ENCODE results near the gene MRPS31. TPM values are rescaled to one million over a fixed set of nuclear protein-coding genes. Genes with fewer than 3 reads are reported as not detected.

Gene MRPS31
- total RNA-seq, 4 donors from 2014 or later: 13.8 to 25.3 (median 15.8) TPM

DNA sequence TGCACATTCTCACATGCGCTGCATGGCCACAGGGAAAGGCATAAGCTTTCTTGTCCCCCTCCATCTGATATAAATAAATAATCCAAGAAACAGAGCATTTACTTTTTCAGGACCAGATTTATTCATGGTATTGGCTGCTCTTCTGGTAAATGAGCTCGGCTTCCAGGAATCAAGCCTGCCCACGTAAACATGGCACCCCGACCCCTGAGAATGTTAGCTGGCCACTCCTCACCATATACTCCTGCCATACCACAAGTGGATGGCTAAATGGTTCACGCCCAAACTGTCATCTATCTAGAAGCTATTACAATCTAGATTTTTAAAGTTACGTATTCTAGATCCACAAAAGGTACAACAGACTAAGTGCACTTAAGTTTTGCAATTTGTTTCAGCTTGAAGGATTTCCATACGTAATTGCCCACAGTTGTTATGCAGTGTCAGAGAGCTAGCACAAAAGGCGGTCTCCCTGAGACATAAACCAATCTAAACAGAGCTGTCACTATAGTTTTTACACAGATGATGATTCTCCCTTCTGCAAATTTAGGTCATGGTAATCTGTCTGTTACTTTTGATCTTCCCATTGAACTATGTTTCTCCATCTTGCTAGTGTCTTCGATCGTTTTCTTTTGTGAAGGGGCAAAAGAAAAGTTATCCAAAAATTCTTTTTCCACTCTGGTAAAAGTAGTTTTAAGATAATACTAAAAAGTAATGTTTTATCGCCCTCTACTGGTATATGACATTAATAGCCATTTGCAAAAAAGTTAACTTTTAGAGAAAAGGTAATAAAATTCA lies 88.3 kb downstream of the MRPS31 start:
- Histone ChIP-seq H3K27me3 (no peaks in the 10 kb centered on the region), H3K4me3 (no peak overlapping the region), H3K27ac (no peak overlapping the region), H3K9me3 (no peaks in the 10 kb centered on the region), H3K4me1 (peaks cover 0 to 22% (median 7%) of the 10 kb centered on the region in 3 donors), H3K36me3 (no peaks in the 10 kb centered on the region)
- TF ChIP-seq, protein P1, sequence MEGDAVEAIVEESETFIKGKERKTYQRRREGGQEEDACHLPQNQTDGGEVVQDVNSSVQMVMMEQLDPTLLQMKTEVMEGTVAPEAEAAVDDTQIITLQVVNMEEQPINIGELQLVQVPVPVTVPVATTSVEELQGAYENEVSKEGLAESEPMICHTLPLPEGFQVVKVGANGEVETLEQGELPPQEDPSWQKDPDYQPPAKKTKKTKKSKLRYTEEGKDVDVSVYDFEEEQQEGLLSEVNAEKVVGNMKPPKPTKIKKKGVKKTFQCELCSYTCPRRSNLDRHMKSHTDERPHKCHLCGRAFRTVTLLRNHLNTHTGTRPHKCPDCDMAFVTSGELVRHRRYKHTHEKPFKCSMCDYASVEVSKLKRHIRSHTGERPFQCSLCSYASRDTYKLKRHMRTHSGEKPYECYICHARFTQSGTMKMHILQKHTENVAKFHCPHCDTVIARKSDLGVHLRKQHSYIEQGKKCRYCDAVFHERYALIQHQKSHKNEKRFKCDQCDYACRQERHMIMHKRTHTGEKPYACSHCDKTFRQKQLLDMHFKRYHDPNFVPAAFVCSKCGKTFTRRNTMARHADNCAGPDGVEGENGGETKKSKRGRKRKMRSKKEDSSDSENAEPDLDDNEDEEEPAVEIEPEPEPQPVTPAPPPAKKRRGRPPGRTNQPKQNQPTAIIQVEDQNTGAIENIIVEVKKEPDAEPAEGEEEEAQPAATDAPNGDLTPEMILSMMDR (IDR thresholded peaks at IDR 0.05): peak; percentile 61 to 71 (median 62)
- TF ChIP-seq EP300 (IDR thresholded peaks at IDR 0.05): no peak
- ATAC-seq: no peak
- WGBS, 2 donors (ENCODE audit: low coverage in 1 of 2): 47 to 48% methylated on average over 7 to 11 of the region's 11 CpGs

DNA sequence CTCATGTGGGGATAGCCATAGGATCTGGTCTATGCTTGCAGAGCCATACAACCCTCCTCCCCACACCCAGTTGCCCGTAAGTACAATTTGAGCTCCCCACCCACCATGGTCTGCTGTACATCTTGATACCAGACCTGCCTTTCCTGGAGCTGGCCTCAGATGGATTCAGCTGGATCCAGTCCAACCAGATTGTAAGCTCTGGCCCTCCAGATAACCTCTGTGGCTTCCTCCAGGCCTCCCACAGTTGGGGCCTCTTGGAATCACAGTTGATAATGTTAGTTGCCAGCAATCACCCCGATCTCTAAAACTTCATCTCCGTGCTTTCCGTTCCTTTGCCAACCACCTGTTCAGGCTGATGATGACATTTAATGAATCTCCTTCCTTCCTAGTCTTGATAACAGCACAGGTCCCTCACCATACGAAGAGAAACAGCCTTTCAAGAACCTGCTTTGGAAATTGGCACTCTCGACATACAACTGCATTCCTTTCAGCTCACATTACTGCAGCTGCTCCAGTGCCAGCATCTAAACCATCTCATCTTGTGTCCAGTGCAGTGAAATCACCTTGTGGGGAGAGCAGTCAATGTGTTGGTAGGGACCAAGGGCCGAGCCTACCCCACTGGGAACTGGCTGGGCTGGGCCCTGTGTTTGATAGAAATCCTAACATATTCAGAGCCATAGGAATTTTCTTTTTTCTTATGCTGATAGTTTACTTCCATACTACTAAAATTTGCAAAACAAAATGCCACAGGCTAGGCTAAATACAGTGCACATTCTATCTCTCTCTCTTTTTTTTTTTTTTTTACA lies 89.4 kb downstream of the MRPS31 start:
- Histone ChIP-seq H3K9me3 (no peaks in the 10 kb centered on the region), H3K4me3 (no peak overlapping the region), H3K27ac (peak overlapping the region in 2 of 4 donors; percentile 29 to 36), H3K4me1 (peaks cover 0 to 22% (median 7%) of the 10 kb centered on the region in 3 donors), H3K36me3 (no peaks in the 10 kb centered on the region), H3K27me3 (no peaks in the 10 kb centered on the region)
- TF ChIP-seq EP300 (IDR thresholded peaks at IDR 0.05) (no peak), POLR2A (IDR thresholded peaks at IDR 0.05) (no peak), POLR2AphosphoS5 (IDR thresholded peaks at IDR 0.05) (no peak)
- TF ChIP-seq, protein P1 (IDR thresholded peaks at IDR 0.05): no peak
- 56 to 57% methylated on average over 6 of the region's 7 CpGs for WGBS, 2 donors (ENCODE audit: low coverage in 1 of 2)
- ATAC-seq: peak; percentile 52

- WGBS, 2 donors (ENCODE audit: low coverage in 1 of 2): 80 to 93% methylated on average over 6 of the region's 7 CpGs
- Histone ChIP-seq H3K27ac (peak overlapping the region in 1 of 4 donors; percentile 29), H3K4me3 (no peak overlapping the region), H3K36me3 (no peaks in the 10 kb centered on the region), H3K27me3 (no peaks in the 10 kb centered on the region), H3K4me1 (peaks cover 0 to 22% (median 7%) of the 10 kb centered on the region in 3 donors), H3K9me3 (no peaks in the 10 kb centered on the region)
- ATAC-seq: no peak
- TF ChIP-seq EP300 (IDR thresholded peaks at IDR 0.05) (no peak), POLR2AphosphoS5 (IDR thresholded peaks at IDR 0.05) (no peak), POLR2A (IDR thresholded peaks at IDR 0.05) (no peak)
- TF ChIP-seq, protein P1 (IDR thresholded peaks at IDR 0.05): no peak
Measured at GRCh38 chr13:40680659-40681323, 90.2 kb downstream of the MRPS31 start.

GRCh38 chr13:40679480-40679985 lies 91.5 kb downstream of the MRPS31 start:
- WGBS, 2 donors (ENCODE audit: low coverage in 1 of 2): 94 to 95% methylated on average over 2 to 5 of the region's 6 CpGs
- no peaks in the 10 kb centered on the region for H3K36me3 ChIP-seq
- H3K27ac ChIP-seq: no peak overlapping the region
- H3K9me3 ChIP-seq: no peaks in the 10 kb centered on the region
- H3K4me1 ChIP-seq: peaks cover 0 to 22% (median 7%) of the 10 kb centered on the region in 3 donors
- no peak for ATAC-seq
- H3K27me3 ChIP-seq: no peaks in the 10 kb centered on the region
- TF ChIP-seq POLR2AphosphoS5 (IDR thresholded peaks at IDR 0.05) (no peak), POLR2A (IDR thresholded peaks at IDR 0.05) (no peak), EP300 (IDR thresholded peaks at IDR 0.05) (no peak)
- TF ChIP-seq, protein P1 (IDR thresholded peaks at IDR 0.05): no peak
- no peak overlapping the region for H3K4me3 ChIP-seq

Small RNA genes lying within 50 kb of the gene (small RNA-seq; reads per million reads assigned to genes)
- gene MIR320D1: 0 reads per million in 4 donors
- 0 reads per million in 4 donors for gene MIR621
- gene RF00017: 0 reads per million in 4 donors

Other genes starting within 250 kb of the MRPS31 start
- 10 to 100 TPM; 52.4 to 72.2 (median 59.5) TPM for gene FOXO1, start 104.5 kb downstream of the MRPS31 start, total RNA-seq
- gene SLC25A15, start 18.4 kb upstream of the MRPS31 start, total RNA-seq: 10 to 100 TPM in 1 of 4 donors, 1 to 10 TPM in 3; 1.8 to 14.4 (median 3.0) TPM
- gene ELF1, start 248.1 kb upstream of the MRPS31 start, total RNA-seq: 10 to 100 TPM; 58.2 to 86.6 (median 69.3) TPM

Measured in gastroesophageal sphincter (tissue), 4 donors.